Hematopoietic multipotent progenitor cell (in vitro differentiated cells): ENCODE data around the gene ASTE1. TPM values are rescaled to one million over a fixed set of nuclear protein-coding genes. Genes with fewer than 3 reads are reported as not detected.
"Not testable (repeated sequence)": the region's sequence is repeated elsewhere in the genome, so short reads cannot be mapped to it uniquely, and the experiment has no call there.

ENCODE experiments used
- DNase-seq, 3 donors: peaks; one replicate each; pipeline ENCODE4 v3.0.0-alpha.2; 2011 to 2015; ENCODE audit warnings: low read depth in 2 of 3, low spot score in 2 of 3
- total RNA-seq: library from RNA; depleted of rRNA; stranded (reverse); fragments of >200 nt; gene quantifications from one replicate; pipeline ENCODE4 v1.2.3, GENCODE V29; 2012

The ASTE1 gene
- total RNA-seq, 1 donor, result 9.7 TPM

GRCh38 chr3:131009698-131010097, 16.9 kb downstream of the ASTE1 start:
- DNase-seq, result no peak

- DNase-seq, result no peak
Measured at GRCh38 chr3:131008326-131008725, 18.3 kb downstream of the ASTE1 start.

- DNase-seq, result no peak
Measured at GRCh38 chr3:131007782-131008181, 18.8 kb downstream of the ASTE1 start.

DNA sequence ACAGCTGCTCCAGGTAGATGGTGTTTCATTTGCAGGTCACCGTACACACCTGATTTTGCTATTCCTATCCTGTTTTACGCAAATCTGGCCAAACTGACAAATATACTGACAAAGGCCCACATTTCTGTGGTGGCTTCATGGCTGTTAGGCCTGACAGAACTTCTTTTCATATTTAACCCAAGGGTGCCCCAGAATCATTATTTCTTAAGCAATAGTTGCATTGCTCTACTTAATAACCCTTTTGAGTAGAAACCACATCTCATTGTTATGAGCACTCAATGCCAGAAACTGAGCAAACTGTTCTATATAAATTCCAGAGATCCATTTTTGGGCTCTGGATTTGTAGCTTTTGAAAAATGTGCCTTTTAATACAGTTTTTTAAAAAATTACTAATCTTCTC, 19.4 kb downstream of the ASTE1 start:
- DNase-seq, result no peak

- no peak for DNase-seq
Measured at GRCh38 chr3:131004603-131005002, 22.0 kb downstream of the ASTE1 start.

- no peak for DNase-seq
Measured at GRCh38 chr3:131001071-131001470, 25.6 kb downstream of the ASTE1 start.

DNA sequence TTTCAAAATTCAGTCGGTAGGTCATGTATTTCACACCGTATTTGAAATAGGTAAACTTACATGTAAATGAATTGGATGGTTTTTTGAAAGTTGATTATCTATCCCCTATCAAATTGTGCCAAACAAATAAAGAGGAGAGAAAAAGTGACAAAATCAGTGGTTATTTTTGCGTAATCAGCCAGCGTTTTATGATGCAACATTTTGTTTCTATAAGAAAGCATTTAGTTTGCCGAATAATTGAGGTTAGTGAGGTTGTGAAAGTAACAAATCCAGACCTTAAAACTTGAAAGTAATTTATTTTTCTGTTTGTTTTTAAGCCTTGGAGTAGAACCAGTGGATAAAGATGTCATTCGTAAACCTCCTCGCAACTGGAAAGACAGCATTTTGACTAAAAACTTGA, 29.3 kb downstream of the ASTE1 start:
- DNase-seq, result no peak

DNA sequence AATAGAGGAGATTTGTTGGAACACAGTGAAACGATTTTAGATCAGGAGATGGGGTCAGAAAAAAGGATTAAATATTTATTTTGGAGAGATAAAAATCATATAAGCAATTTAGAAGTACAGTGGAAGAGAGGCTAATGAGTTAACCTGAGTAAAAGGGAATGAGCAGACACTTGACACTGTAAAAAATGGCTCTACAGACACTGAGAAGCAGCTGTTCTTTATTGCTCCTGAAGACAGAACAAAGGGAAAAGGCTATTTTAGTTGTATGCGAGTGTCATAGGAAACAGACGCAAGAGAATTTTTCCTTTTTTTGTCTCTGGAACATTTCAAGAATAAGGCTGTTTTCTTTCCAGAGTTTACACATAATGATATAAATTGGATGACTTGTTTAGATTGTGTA, 34.3 kb downstream of the ASTE1 start:
- DNase-seq, result no peak

DNA sequence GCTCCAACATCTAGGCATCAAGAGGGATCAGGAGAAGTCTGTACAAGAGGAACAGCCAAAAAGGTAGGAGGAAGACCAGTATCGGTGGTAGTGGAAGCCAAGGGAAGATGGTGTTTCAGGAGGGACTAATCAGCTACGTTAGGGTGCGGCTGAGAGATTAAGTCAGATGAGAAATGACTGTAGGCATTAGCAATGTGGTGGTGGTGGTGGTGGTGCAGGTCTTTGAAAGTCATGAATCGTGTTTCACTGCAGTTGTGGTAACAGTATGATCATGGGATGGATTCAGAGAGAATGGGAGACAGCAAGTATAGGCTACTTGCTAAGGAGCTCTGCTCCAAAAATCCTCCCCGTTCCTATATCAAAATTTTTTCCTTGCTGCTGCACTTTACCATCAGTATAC, 35.5 kb downstream of the ASTE1 start:
- DNase-seq, result no peak

GRCh38 chr3:130990282-130990681, 36.3 kb downstream of the ASTE1 start:
- no peak for DNase-seq

GRCh38 chr3:130981469-130981868, 45.2 kb downstream of the ASTE1 start:
- no peak for DNase-seq

- no peak for DNase-seq
Measured at GRCh38 chr3:130979117-130979516, 47.5 kb downstream of the ASTE1 start.

- no peak for DNase-seq
Measured at GRCh38 chr3:130976706-130977105, 49.9 kb downstream of the ASTE1 start.

- DNase-seq, result no peak
Measured at GRCh38 chr3:130975251-130975650, 51.4 kb downstream of the ASTE1 start.

GRCh38 chr3:130974201-130974600, 52.4 kb downstream of the ASTE1 start:
- no peak for DNase-seq

DNA sequence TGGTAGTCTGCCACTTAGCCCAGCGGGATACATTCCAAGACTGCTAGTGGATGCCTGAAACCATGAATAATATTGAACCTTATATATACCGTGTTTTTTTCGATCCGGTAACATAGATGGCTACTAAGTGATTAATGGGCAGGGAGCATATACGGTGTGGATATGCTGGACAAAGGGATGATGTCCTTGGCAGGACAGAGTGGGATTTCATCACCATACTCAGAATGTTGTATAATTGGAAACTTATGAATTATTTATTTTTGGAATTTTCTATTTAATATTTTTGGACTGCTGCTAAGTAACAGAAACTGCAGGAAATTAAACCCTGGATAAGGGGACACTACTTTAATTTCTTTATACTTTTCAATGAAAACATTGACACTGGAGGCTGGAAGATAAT, 53.2 kb downstream of the ASTE1 start:
- DNase-seq, result no peak

GRCh38 chr3:130972592-130972991, 54.0 kb downstream of the ASTE1 start:
- not testable (repeated sequence) for DNase-seq

GRCh38 chr3:130971208-130971607, 55.4 kb downstream of the ASTE1 start:
- DNase-seq, result no peak

GRCh38 chr3:130969621-130970020, 57.0 kb downstream of the ASTE1 start:
- no peak for DNase-seq

DNA sequence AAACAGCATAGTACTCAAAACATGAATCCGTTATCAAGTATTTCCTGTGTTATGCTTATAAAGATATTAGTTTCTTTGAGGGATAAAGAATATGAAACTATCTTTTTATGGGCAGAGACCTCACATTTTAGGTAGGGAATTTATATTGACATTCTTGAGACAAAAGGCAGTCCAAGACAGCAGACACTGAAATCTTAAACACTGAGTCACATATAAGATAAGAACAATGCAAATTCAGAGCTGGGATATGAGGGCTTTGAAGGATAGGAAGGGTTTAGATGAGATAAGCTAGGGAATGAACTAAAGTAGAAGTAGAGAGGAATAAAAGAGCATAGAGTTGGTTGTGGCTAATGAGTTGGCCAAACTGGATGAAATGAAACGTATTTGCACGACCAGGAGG, 58.4 kb downstream of the ASTE1 start:
- DNase-seq, result no peak

GRCh38 chr3:130967281-130967680, 59.3 kb downstream of the ASTE1 start:
- no peak for DNase-seq

DNA sequence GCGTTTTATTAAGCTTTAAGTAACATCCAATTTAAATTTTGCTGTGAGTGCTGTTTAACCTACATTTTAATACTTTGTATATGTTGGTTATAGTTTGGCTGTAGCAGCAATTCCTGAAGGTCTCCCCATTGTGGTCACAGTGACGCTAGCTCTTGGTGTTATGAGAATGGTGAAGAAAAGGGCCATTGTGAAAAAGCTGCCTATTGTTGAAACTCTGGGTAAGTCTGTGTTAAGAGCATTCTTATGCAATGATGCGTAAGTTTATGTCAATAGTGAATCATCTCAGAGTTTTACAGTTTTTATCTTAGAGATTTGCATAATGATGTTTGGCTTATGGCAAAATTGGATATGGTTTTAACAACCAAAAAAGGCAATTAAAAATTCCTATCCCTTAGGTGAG, 62.7 kb downstream of the ASTE1 start:
- no peak for DNase-seq
